Activated CD4-positive, alpha-beta T cell treated with anti-CD3 and anti-CD28 coated beads, Interleukin-2, Interleukin-6, amounts not matched to agents 100 ng/mL and 50 ng/mL, durations not matched to agents 16 hours and 8 hours (primary cell): Measurements from ENCODE around the gene ARFGAP3.

ENCODE experiments used
- DNase-seq: peaks from one replicate; pipeline ENCODE4 v3.0.0-alpha.2; 2020

Gene ARFGAP3

DNA sequence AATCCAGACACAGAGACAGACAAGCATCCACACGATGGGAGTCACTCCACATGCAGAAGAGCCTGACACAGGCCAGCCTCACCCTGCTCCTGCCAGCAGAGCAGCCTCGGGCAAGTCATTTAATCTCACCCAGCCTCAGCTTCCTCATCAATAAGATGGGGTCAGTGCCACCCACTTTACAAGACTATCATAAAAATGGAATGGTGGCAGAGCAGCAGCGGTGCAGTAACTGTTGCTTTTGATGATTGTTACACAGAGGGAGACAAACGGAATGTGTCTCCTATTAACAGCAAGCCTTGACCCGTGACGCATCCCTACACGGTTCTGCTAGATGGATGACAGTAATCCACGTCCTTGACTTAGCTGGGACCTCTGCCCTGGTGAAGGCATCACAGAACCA, 26.0 kb upstream of the ARFGAP3 start:
- DNase-seq = no peak

DNA sequence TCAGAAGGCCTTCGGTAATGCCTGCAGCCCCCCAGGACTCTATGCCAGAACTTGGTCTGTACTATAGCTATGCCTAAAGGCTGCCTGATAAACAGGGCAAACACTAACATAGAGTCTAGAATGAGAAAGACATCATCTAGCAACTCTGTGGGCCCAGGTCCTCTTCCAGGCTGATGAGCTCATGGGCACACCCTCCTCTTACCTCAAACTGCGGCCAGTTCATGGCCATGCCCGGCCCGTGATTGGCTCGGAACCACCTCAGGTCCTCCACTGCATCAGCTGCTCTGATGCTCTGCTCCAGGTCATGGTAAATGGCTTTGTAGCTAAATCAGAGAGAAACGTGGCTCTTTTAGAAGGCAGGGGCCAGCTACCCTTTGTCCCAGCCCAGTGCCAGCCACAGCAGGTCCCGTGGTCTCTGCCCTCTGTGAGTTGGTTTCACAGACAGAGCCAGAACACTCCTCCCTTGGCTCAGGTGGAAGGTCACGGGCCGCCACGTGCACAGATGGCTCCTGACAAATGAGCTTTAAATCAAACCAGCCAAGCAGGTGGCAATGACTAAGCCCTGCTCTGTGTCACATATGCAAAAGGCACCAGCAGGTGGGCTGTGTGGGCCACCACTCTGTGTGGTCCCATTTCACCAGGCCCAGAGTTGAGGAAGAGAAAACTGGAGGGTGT, 25.0 kb upstream of the ARFGAP3 start:
- DNase-seq = no peak

DNA sequence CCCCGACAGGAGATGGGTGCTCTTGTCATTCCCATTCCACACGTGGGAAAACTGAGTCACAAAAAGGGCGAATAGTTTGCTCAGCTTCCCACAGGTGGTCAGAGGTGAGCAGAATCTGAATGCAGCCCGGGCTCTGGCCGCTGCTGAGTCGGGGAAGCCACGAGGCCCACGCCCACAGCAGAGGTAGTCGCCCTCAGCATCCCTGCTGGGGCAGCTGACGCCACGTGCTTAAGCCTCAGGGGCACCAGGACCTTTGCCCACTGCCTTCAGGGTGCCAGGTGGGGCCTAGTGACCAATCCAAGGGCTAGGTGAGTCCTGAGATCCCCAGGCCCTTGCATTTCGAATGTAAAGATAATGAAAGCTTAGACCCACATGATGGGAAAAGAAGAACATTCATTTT, 24.2 kb upstream of the ARFGAP3 start:
- DNase-seq = no peak

GRCh38 chr22:42880815-42881214, 23.7 kb upstream of the ARFGAP3 start:
- DNase-seq = no peak

DNA sequence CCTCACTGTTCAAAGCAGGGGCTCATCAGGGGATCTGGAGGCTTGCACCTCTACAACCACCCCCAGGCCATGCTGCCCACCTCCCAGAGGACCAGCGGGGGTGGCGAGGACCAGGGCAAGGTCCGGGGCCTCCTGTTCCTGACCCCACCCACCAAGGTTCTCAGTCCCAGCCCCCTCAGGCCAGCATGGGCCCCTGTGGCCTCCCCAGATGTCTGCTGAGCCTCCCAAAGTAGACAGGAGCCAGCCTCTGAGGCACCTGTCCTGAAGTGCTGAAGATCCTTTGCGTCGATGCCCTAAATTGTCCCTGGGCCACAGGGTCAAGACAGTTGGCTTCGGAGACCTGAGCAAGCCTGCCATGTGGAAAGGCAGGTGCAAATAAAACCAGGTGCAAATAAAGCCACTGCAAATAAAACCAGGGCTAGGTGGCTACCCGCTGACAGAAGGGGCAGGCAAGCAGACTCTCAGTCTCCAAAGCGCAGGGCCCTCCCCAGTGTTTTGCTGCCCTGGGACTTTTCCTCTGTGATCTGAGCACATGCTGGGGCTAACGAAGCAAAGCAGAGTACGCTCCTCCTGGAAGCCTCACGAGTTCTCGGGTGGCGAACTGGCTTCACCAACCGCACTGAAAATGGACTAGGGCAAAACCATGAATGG, 22.4 kb upstream of the ARFGAP3 start:
- no peak for DNase-seq

DNA sequence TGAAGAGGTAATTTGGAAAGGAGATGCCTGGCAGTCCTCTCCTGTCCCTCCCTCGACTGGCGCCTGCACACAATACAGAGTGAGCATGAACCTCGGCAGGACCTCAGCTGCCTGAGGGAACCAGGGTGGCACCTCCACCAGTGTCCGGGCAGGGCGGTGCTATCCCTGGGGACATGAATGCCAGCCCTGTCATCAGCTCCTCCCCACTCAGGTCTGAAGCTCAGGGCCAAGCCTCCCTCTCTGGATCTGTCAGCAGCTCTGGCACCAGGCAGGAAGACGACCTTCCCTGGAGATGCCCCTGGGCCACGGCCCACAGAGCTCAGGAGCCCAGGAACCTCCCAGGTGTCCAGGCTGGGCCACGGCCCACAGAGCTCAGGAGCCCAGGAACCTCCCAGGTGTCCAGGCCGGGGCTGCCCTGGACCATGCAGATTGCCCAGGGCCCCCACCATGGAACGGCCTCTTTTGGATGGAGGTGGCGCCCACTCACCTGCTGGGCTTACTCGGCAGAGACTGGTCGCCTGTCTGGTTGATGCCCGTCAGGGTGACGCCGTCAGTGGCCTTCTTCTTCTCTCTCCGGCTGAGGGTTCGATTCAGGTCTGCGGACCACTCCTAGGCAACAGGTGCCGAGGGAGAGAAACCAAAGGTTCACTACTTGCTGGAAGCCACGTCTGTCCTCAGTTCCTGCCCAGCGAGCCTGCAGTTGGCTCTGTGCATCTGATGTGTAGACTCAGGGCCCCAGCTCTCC, 21.7 kb upstream of the ARFGAP3 start:
- no peak for DNase-seq

GRCh38 chr22:42877597-42878340, 20.7 kb upstream of the ARFGAP3 start:
- no peak for DNase-seq

GRCh38 chr22:42877158-42877557, 20.1 kb upstream of the ARFGAP3 start:
- no peak for DNase-seq

DNA sequence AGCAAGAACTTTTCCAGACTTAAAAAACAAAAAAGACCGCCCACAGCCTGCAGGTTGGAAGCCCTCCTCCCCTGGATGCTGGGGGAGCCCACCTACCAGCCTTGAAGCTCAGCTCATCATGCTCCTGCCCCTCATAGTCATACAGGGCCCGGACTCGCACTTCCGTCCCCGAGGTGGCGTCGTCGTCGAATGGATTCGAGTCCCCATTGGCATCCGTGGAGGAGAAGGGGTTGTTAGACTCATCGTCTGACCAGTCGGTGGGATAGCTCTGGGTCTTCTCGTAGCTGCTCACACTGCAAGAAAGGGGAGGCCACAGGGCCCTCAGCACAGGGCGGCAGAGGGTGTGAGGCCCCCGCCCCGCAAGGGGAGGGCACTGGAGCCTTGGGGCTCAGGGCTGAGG, 19.0 kb upstream of the ARFGAP3 start:
- DNase-seq = no peak

GRCh38 chr22:42874010-42874409, 16.9 kb upstream of the ARFGAP3 start:
- no peak for DNase-seq

GRCh38 chr22:42873356-42873755, 16.3 kb upstream of the ARFGAP3 start:
- no peak for DNase-seq

DNA sequence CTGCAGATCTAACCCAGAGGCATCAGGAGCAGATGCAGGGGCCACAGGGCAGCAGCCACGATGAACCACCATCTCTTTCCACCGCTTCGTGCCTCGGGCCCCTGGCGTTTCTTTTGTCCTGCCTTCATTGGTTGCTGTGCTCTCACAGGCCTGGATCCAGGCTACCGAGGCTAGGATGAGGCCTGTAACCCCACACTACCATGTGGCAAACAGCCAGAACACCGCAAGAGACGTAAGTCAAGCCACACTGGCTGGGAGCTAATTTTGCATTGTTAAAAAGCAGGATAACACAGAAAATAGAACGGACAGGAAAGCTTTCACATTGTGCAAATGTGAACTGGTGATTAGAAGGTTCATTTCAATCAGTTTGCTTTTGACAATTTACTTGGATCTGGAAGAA, 15.7 kb upstream of the ARFGAP3 start:
- DNase-seq = no peak

DNA sequence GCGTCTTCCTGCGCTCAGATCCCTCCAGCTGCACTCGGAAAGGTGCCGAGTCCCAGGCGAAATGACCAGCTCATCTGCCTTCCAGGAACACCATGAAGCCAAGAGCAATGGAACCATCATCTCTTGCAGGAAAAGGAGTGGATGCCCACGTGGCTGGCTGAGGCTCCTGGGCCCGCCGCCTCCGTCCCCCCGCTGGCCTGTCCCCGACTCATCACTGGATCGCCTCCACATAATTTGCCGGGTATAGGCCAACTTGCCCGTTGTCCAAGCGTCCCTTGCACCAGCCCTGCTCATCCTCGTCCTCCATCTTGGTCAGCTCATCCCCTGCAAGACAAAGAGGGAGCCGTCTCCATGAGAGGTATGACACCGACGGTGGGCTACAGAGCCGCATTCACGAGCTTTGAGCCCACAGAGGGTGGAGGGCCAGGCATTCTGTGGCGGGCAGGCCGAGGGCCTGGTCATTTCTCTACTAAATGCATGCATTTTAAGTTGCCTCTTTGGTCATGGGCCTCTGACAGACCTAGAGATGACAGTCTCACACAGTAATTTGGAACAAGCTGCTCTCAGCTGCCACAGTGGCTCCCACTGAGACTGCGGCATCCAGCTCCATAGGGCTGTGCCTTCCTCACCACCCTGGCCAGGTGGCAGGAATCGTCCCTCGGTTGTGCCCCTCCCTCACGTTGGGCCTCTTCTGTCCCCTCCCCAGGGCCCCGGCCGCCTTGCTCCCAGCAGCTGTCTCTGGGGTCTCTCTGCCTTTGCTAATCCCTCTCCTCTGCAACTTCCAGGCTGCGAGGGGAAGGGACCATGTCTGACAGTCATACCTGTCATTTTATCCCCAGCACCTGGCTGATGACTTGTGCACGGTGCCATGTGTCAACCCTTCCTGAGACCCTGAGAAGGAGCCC, 14.3 kb upstream of the ARFGAP3 start:
- DNase-seq = no peak

DNA sequence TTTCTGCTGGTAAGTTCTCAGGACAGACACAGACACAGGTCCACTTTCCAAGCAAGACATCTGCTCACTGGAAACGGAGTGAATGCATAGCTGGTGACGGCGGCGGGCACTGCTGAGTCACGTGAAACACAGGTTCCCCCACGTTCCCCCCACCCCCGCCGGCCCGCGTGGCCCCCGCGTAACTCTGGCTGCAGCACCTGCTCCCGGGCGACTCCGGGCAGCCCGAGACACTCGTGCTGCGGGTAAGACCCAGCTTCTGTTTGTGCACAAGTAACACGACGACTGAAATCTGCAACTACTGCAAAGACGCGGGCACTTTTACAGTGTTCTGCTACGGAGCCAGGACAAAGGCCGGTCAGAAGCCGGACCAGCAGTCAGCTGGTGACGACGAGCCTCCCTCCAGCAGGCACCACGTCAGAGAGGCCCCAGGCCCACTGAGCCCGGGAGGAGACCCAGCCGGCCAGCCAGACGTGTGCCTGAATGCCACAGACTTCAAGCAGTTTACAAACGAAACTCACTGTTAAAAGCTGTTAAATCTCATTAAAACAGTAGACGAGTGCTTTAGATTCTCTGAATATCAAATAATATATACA, 12.9 kb upstream of the ARFGAP3 start:
- no peak for DNase-seq

- DNase-seq = no peak
These were observed 12.4 kb upstream of the ARFGAP3 start for GRCh38 chr22:42869463-42869862.

DNA sequence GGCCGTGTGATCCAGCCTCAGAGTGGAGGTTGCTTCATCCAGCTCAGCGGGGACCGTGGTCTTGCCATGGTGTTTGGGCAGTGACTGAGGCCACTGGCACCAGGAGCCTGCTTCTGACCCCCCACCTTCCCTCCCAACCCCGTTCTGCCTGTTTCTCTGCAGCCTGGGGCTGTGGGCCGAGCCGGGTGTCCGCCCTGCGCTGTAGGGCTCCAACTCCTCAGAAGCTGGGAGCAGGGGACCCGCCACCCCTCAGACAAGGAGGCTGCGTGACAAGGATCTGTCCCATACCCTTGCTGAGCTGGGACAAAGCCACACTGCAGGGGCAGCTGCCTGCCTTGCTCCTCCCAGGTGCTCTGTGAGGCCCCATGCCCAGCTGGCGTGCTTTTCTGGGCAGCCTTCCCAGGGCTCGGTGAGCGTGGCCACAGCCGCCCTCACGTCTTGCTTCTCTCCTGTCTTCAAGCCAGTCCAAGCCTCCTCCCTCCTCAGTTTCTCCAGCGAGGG, 11.7 kb upstream of the ARFGAP3 start:
- no peak for DNase-seq

GRCh38 chr22:42866100-42866499, 9.0 kb upstream of the ARFGAP3 start:
- DNase-seq = no peak

- no peak for DNase-seq
These were observed 8.5 kb upstream of the ARFGAP3 start for GRCh38 chr22:42865536-42865935.

- peak; percentile 65 for DNase-seq
These were observed 6.4 kb upstream of the ARFGAP3 start for GRCh38 chr22:42863349-42863961.

- no peak for DNase-seq
These were observed 5.1 kb upstream of the ARFGAP3 start for GRCh38 chr22:42862045-42862734.

DNA sequence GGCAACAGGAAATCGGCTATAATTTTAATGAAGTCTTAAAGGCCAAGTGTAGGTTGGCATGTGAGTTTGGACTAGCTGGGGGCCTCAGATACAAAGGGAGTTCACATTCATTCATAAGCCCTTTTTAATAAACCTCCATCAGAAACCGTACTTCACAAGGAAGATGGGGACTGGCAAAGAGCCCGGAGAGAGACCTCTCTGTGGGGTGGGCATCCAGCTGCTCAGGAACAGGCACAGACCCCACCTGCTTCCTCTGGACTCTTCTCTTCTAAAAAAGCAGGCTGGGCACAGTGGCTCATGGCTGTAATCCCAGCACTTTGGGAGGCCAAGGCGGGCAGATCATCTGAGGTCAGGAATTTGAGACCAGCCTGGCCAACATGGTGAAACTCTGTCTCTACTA, 3.9 kb upstream of the ARFGAP3 start:
- no peak for DNase-seq
